SK-N-MC (cell line): Measurements from ENCODE around the gene ATP13A3.

Source experiments
- EZH2 ChIP-seq: fragments of 200-600 bp; sonication (generic); IDR thresholded peaks from one replicate; pipeline ENCODE4 v1.6.1; 2017; ENCODE audit warnings: antibody characterized with exemption
- POLR2AphosphoS5 ChIP-seq: IDR thresholded peaks from 2 replicates; pipeline ENCODE4 v1.6.1; 2012; ENCODE audit warnings: mild to moderate bottlenecking, low read depth, low read length, borderline replicate concordance

GRCh38 chr3:194401346-194401745 lies 85.5 kb downstream of the ATP13A3 start:
- TF ChIP-seq EZH2 (no peak), POLR2AphosphoS5 (no peak)
